Stimulated activated naive CD8-positive, alpha-beta T cell treated with anti-CD3 and anti-CD28 coated beads, Interleukin-15, Interleukin-2, amounts not matched to agents 100 U/mL and 50 U/mL, for 24 hours (primary cell): ENCODE measurements around the gene RAB4A.

Source experiments
- ATAC-seq: fragments of 150-1000 bp; cut with Tn5 transposase; one replicate; pipeline ENCODE4 v1.10.0; 2021
- DNase-seq: peaks from one replicate; pipeline ENCODE4 v3.0.0; 2021

Gene RAB4A, protein sequence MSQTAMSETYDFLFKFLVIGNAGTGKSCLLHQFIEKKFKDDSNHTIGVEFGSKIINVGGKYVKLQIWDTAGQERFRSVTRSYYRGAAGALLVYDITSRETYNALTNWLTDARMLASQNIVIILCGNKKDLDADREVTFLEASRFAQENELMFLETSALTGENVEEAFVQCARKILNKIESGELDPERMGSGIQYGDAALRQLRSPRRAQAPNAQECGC

GRCh38 chr1:229270547-229271447 is at the start of gene RAB4A:
Gene RAB4A, plus strand, starts transcription at chr1:229271111. Its CDS starts 229 bp downstream, at chr1:229271340.
- peak; percentile 89 for ATAC-seq
- peak; percentile 85 for DNase-seq

DNA sequence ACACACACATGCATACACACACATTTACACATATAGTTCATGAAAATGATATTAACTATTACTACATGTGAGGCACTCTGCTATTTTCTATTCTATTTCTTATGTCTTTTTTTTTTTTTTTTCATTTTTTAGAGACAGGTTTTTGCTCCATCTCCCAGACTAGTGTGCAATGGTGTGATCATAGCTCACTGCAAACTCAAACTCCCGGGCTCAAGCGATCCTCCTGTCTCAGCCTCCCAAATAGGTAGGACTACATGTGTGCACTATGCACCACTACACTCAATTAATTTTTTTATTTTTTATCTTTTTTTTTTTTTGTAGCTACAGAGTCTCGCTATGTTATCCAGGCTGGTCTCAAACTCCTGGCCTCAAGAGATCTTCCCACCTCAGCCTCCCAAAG is 48.8 kb upstream of the RAB4A start:
- DNase-seq (no peak), ATAC-seq (no peak)

GRCh38 chr1:229223498-229223897 is 47.4 kb upstream of the RAB4A start:
- no peak for DNase-seq
- no peak for ATAC-seq

- ATAC-seq = no peak
- no peak for DNase-seq
Measured at GRCh38 chr1:229224308-229224707, 46.6 kb upstream of the RAB4A start.

DNA sequence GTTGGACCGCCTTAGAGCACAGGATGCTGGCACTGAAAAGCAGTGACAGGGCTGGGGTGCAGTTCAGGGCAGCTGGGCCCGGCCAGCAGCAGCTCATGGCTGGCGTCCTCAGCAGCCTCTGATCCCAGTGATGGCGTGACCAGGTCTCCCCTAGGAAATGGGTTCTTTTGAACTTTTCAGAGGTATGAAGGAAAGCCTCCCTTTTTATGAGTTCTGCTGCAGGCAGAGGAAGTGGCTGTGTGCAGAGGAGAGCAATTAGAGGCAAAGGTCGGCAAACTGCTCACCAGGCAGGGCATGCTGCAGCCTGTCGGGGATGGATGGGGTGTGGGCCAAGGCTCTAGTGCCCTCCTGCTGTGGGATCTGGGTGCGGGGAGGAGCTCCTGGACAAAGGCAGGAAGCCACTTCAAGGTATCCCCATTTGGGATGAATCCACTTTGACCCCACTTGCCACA is 45.6 kb upstream of the RAB4A start:
- ATAC-seq (no peak), DNase-seq (no peak)

GRCh38 chr1:229226796-229227195 is 44.1 kb upstream of the RAB4A start:
- DNase-seq = no peak
- ATAC-seq = no peak

GRCh38 chr1:229227298-229227919 is 43.5 kb upstream of the RAB4A start:
- peak; percentile 82 for DNase-seq
- ATAC-seq = peak; percentile 40

DNA sequence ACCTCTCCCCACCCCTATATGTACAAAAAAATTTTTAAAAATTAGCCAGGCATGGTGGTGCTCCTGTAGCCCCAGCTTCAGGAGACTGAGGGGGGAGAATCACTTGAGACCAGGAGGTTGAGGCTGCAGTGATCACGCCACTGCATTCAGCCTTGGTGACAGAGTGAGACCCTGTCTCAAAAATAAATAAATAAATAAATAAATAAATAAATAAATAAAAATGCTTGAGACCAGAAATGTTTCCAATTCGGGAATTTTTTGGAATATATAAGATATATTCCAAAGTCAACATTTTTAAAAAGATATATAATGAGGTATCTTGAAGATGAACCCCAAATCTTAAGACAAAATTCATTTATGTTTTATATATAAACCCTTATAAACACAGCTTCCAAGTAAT is 42.4 kb upstream of the RAB4A start:
- ATAC-seq (no peak), DNase-seq (no peak)

DNA sequence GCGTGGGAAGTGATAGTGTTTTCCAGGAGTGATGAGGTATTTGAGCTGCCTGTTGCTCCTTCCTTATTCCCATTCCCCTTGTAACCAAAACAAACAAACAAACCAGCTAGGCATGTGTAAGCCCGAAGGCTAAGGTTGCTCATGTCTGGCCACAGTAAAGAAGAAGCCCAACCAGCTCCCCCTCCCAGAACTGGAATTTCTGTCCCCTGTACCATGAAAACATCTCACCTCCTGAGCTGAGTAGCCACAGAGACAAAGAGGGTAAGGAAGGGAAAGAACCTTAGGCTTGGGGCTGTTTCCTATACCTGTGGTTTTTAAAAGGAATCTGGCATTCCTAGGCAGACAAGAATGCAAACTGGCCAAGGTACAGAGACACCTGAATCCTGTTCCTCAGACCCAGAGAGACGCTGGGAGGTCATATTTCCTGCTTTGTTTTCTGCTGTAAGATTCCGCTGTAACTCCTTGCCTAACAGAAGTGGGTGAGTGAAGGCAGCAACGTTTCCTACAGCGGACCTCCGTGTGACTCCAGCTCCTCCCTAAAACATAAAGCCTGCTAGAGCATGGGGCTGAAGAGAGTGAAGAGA is 41.7 kb upstream of the RAB4A start:
- DNase-seq (no peak), ATAC-seq (no peak)

DNA sequence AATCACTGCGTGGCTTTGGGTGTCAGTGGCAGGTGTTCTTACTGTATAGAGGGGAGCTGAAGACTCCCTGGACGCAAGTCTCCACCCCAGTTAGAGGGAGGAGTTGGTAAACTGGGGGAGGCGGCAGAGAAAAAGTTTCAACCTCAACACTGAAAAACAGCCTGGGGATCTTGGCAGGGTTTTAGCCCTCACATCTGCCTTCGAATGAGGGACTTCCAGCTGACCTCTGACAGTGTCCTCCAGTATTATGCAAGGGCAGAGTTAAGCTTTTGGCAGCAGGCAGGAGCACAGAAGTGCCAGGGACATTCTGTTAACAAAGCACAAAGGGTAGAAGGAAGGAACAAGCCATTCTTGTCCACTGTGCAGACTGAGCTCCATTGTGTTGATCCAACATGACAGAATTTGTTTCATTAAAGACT is 41.2 kb upstream of the RAB4A start:
- ATAC-seq = no peak
- DNase-seq = no peak

DNA sequence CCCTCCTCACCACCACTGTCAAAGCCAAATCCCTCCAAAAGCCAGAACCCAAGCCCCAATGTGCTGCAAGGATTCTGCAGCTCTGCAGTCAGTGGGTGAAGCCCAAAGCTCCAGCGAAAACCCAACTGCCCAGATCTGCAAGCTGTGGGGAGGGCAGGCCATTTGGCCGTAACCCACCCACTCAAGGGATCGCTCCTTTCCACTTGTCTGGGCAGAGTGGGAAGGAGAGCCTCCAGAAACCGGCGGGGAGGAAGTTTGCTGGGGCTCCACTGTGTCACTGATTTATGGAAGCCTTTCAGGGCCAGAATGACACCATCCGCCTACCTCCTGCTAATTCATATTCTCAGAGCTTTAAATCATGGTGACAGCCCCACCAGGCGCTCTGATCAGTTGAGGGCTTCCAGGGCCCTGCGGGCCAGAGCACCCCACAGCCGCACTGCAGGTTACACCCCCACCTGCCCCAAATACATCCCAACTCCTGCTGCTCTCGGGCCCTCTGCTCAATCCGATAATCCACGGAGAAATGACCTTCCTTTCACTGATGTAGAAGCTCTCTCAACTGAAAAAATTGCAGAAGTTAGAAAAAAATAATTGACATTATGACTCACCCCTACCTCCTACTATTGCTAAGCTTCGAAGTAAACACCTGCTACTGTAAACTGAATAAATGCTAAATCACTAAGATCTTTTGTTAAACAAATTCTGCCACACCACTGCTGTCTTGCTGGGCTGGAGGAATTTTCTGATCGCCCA is 40.6 kb upstream of the RAB4A start:
- DNase-seq (no peak), ATAC-seq (peak; percentile 25)

DNA sequence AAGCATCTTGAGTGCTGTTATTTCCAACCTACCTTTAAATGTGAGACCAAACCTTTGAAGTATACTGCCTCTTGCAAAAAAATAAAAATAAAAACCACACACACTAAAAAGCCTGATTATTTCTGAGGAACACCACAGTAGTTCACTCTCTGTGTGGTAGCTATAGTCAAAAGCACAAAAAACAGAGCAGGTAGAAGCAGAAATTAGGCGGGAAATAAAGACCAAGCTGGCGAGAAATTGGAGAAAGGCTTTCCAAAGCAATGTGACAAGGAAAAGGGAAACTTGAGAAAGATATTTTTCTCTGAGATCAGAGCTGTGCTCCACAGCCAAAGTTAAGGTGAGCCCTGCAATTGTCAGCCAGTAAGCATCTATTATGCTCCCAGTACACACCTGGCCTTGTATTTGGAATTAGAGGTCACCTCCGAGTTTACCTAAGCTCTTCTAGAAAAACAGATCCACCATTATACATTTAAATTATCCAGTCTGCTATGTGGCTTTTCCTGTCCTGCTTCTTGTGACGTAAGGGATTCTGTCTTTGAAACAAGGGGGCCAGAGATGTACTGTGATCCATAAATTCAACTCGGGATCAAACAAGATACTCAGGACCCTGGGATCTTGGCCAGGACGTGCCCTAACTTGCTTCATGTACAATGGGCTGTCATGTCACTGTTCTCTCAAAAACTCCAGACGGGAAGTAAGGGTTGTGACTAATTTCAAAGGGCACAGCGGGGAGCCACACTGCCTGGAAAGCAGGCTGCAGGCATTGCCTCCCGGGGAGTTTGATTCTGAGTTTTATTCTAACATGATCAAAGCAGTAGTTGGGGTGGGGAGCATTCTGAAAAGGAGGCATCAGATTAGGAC is 39.8 kb upstream of the RAB4A start:
- ATAC-seq = no peak

DNA sequence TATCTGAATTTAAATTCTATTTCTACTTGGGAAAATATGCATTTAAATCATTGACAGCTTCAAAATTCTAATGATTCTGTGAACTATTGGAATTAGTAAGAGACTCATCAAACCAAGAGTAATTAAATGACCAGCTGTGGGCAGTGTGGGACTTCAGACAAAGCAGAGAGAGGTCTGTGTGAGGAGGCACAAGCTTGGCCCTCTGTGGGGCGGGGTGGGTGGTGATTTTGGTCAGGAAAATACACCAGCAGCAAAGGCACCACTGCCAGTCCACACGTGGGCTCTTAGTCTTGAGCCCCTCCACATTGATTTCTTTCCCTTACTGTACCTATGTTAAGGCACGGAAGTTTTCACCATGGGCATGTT is 39.2 kb upstream of the RAB4A start:
- ATAC-seq = no peak
- no peak for DNase-seq

More for the DNA sequence above, 39.8 kb upstream of the RAB4A start:
- no peak for DNase-seq

- ATAC-seq = no peak
- DNase-seq = no peak
Measured at GRCh38 chr1:229234870-229235472, 35.9 kb upstream of the RAB4A start.

GRCh38 chr1:229237320-229237719 is 33.6 kb upstream of the RAB4A start:
- no peak for ATAC-seq
- DNase-seq = no peak

GRCh38 chr1:229238231-229238630 is 32.7 kb upstream of the RAB4A start:
- DNase-seq (no peak), ATAC-seq (no peak)

- DNase-seq (no peak), ATAC-seq (no peak)
Measured at GRCh38 chr1:229238674-229239415, 32.1 kb upstream of the RAB4A start.

DNA sequence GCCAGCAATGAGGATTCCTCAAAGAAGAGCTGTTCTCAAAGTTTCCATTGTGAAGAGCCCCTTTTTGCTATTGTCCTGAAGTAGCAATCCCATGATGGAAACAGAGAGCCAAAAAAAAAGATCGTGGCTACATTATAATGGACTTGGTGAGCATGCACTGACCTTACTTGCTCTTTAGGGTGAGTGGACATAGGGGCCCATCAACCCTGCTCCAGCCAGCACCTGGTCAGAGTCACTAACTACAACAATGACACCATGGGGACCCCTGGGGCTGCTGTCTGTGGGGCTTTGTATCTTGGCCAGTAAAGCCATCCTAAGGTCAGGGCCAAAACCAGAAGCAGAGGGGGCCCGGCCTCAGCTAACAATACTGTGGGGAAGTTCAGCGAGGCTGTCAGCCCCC is 30.4 kb upstream of the RAB4A start:
- DNase-seq = no peak
- ATAC-seq = no peak

GRCh38 chr1:229241390-229241789 is 29.5 kb upstream of the RAB4A start:
- DNase-seq = no peak
- ATAC-seq = no peak

GRCh38 chr1:229243638-229244037 is 27.3 kb upstream of the RAB4A start:
- ATAC-seq (no peak), DNase-seq (no peak)
